Ishikawa (cell line): ENCODE data around the gene COPS8.

ENCODE experiments used
- CEBPB ChIP-seq: IDR thresholded peaks from 2 replicates; pipeline ENCODE4 v1.6.1; 2012
- CREB1 ChIP-seq: IDR thresholded peaks from 2 replicates; pipeline ENCODE4 v1.6.1; 2012; ENCODE audit warnings: low read depth
- EGR1 ChIP-seq: IDR thresholded peaks from 2 replicates; pipeline ENCODE4 v1.6.1; 2012
- EP300 ChIP-seq: IDR thresholded peaks from 2 replicates; pipeline ENCODE4 v1.6.1; 2012; ENCODE audit warnings: borderline replicate concordance
- FOXM1 ChIP-seq: IDR thresholded peaks from 2 replicates; pipeline ENCODE4 v1.6.1; 2012; ENCODE audit warnings: low read depth, borderline replicate concordance
- MAX ChIP-seq: IDR thresholded peaks from 2 replicates; pipeline ENCODE4 v1.6.1; 2012
- NFIC ChIP-seq: IDR thresholded peaks from 2 replicates; pipeline ENCODE4 v1.6.1; 2012
- RAD21 ChIP-seq: IDR thresholded peaks from 2 replicates; pipeline ENCODE4 v1.6.1; 2012; ENCODE audit warnings: low read depth
- REST ChIP-seq: IDR thresholded peaks from 2 replicates; pipeline ENCODE4 v1.6.1; 2012; ENCODE audit warnings: low read depth, mild to moderate bottlenecking
- TAF1 ChIP-seq: IDR thresholded peaks from 2 replicates; pipeline ENCODE4 v1.6.1; 2012; ENCODE audit warnings: low read depth, mild to moderate bottlenecking
- TCF12 ChIP-seq: IDR thresholded peaks from 2 replicates; pipeline ENCODE4 v1.6.1; 2012; ENCODE audit warnings: low read depth
- TEAD4 ChIP-seq: IDR thresholded peaks from 2 replicates; pipeline ENCODE4 v1.6.1; 2012
- USF1 ChIP-seq: IDR thresholded peaks from 2 replicates; pipeline ENCODE4 v1.6.1; 2012
- YY1 ChIP-seq: IDR thresholded peaks from 2 replicates; pipeline ENCODE4 v1.6.1; 2012; ENCODE audit warnings: low read depth
- ZBTB7A ChIP-seq: IDR thresholded peaks from 2 replicates; pipeline ENCODE4 v1.6.1; 2012; ENCODE audit warnings: low read depth

The COPS8 gene

GRCh38 chr2:237043866-237044265 lies 41.8 kb upstream of the COPS8 start:
- TF ChIP-seq ZBTB7A, result no peak
- no peak for TF ChIP-seq TCF12
- no peak for TF ChIP-seq CREB1
- no peak for TF ChIP-seq REST
- TF ChIP-seq FOXM1, result no peak
- no peak for TF ChIP-seq CEBPB
- no peak for TF ChIP-seq YY1
- no peak for TF ChIP-seq TAF1
- no peak for TF ChIP-seq EP300
- no peak for TF ChIP-seq RAD21
- no peak for TF ChIP-seq TEAD4
- no peak for TF ChIP-seq MAX

- TF ChIP-seq CREB1 (no peak), REST (no peak), RAD21 (no peak), MAX (no peak), EGR1 (no peak), ZBTB7A (no peak), YY1 (no peak), TCF12 (no peak), NFIC (no peak), TAF1 (no peak)
Observed at GRCh38 chr2:237044281-237044680, 41.4 kb upstream of the COPS8 start.

- TF ChIP-seq MAX, result no peak
- TF ChIP-seq ZBTB7A, result no peak
- no peak for TF ChIP-seq FOXM1
- TF ChIP-seq RAD21, result no peak
Observed at GRCh38 chr2:237045449-237045848, 40.2 kb upstream of the COPS8 start.

- no peak for TF ChIP-seq FOXM1
- TF ChIP-seq REST, result no peak
- no peak for TF ChIP-seq YY1
- no peak for TF ChIP-seq MAX
- TF ChIP-seq EP300, result no peak
- TF ChIP-seq TAF1, result no peak
- TF ChIP-seq RAD21, result no peak
- TF ChIP-seq ZBTB7A, result no peak
- TF ChIP-seq USF1, result no peak
- no peak for TF ChIP-seq EGR1
- TF ChIP-seq TEAD4, result no peak
Observed at GRCh38 chr2:237048595-237048994, 37.1 kb upstream of the COPS8 start.

- TF ChIP-seq MAX (no peak), TEAD4 (no peak), NFIC (no peak), RAD21 (no peak), TCF12 (no peak), YY1 (no peak), REST (no peak), TAF1 (no peak), CREB1 (no peak), USF1 (no peak), EP300 (no peak), EGR1 (no peak), ZBTB7A (no peak), CEBPB (no peak), FOXM1 (no peak)
Observed at GRCh38 chr2:237051861-237052260, 33.8 kb upstream of the COPS8 start.
